Tibial artery (tissue), 4 donors: ENCODE results near the gene COL4A2.

Source experiments
- DNase-seq, 2 donors: peaks; one replicate each; pipeline ENCODE4 v3.0.0-alpha.2; 2019
- H3K27ac ChIP-seq, 2 donors: fragments of 200-600 bp; sonication (generic) in 1 of 2; 1 replicate in 1 of 2; 2 replicates in 1 of 2; pipeline ENCODE4 v1.5.1; 2018 to 2019; ENCODE audit warnings: mild to moderate bottlenecking in 1 of 2
- H3K27me3 ChIP-seq, 2 donors: fragments of 200-600 bp; sonication (generic) in 1 of 2; one replicate each; pipeline versions ENCODE4 v1.5.1 to v1.6.0; 2016 to 2019
- H3K36me3 ChIP-seq, 3 donors: fragments of 200-600 bp; sonication (generic) in 2 of 3; one replicate each; pipeline ENCODE4 v1.5.1; 2016 to 2019; ENCODE audit warnings: mild to moderate bottlenecking in 2 of 3
- H3K4me1 ChIP-seq, 4 donors: fragments of 200-600 bp; sonication (generic) in 2 of 4; 1 replicate in 3 of 4; 2 replicates in 1 of 4; pipeline ENCODE4 v1.5.1; 2016 to 2019
- H3K4me3 ChIP-seq, 2 donors: fragments of 200-600 bp; sonication (generic) in 1 of 2; 1 replicate in 1 of 2; 2 replicates in 1 of 2; pipeline ENCODE4 v1.5.1; 2018 to 2019; ENCODE audit warnings: mild to moderate bottlenecking in 2 of 2
- H3K9me3 ChIP-seq, 3 donors: fragments of 200-600 bp; sonication (generic) in 1 of 3; one replicate each; pipeline ENCODE4 v1.5.1; 2016 to 2019
- CTCF ChIP-seq, 2 experiments: fragments of 200-600 bp in 1 of 2; fragments of 450-650 bp in 1 of 2; IDR thresholded peaks; one replicate each; pipeline ENCODE4 v1.5.1; 2017 to 2019; ENCODE audit warnings: antibody characterized with exemption in 2 of 2, mild to moderate bottlenecking in 1 of 2, moderate library complexity in 1 of 2
- intact Hi-C: fragments of 100-400 bp; cut with DNase I; formaldehyde crosslinking; loops from one replicate; pipeline ENCODE4 v1.15.0; 2023; ENCODE audit warnings: low total_unique reads

The COL4A2 gene

GRCh38 chr13:110322126-110322827, 15.2 kb downstream of the COL4A2 start:
- DNase-seq: peak in 1 of 2 donors; percentile 82
- Histone ChIP-seq H3K27me3 (no peaks in the 10 kb centered on the region), H3K4me1 (peaks cover 8 to 100% (median 90%) of the 10 kb centered on the region in 4 donors), H3K27ac (peak overlapping the region; percentile 92 to 93), H3K9me3 (no peaks in the 10 kb centered on the region), H3K4me3 (no peak overlapping the region), H3K36me3 (peaks cover 3 to 4% (median 4%) of the 10 kb centered on the region in 3 donors)
- intact Hi-C loops: no loop called here
- no peak for TF ChIP-seq CTCF (IDR thresholded peaks at IDR 0.05)

- Histone ChIP-seq H3K27me3 (no peaks in the 10 kb centered on the region), H3K27ac (peak overlapping the region; percentile 92 to 93), H3K9me3 (no peaks in the 10 kb centered on the region), H3K4me1 (peaks cover 8 to 100% (median 89%) of the 10 kb centered on the region in 4 donors), H3K4me3 (no peak overlapping the region), H3K36me3 (no peaks in the 10 kb centered on the region)
- peak in 1 of 2 donors; percentile 48 for DNase-seq
- no peak for TF ChIP-seq CTCF (IDR thresholded peaks at IDR 0.05)
- intact Hi-C loops: no loop called here
These were observed 15.7 kb downstream of the COL4A2 start for GRCh38 chr13:110322828-110323171.

- DNase-seq: peak in 1 of 2 donors; percentile 64
- Histone ChIP-seq H3K4me3 (no peak overlapping the region), H3K27ac (peak overlapping the region; percentile 92 to 93), H3K36me3 (no peaks in the 10 kb centered on the region), H3K4me1 (peaks cover 8 to 100% (median 87%) of the 10 kb centered on the region in 4 donors), H3K9me3 (no peaks in the 10 kb centered on the region), H3K27me3 (no peaks in the 10 kb centered on the region)
- intact Hi-C loops: no loop called here
- peak in 1 of 2 experiments; percentile 13 for TF ChIP-seq CTCF (IDR thresholded peaks at IDR 0.05)
These were observed 16.2 kb downstream of the COL4A2 start for GRCh38 chr13:110323172-110323891.

- Histone ChIP-seq H3K27me3 (no peaks in the 10 kb centered on the region), H3K4me1 (peaks cover 8 to 100% (median 82%) of the 10 kb centered on the region in 4 donors), H3K36me3 (no peaks in the 10 kb centered on the region), H3K4me3 (no peak overlapping the region), H3K27ac (peak overlapping the region; percentile 92 to 93), H3K9me3 (no peaks in the 10 kb centered on the region)
- no peak for TF ChIP-seq CTCF (IDR thresholded peaks at IDR 0.05)
- peak in 1 of 2 donors; percentile 63 for DNase-seq
- intact Hi-C loops: no loop called here
These were observed 17.1 kb downstream of the COL4A2 start for GRCh38 chr13:110324026-110324749.

GRCh38 chr13:110326263-110326904, 19.3 kb downstream of the COL4A2 start:
- no peak for TF ChIP-seq CTCF (IDR thresholded peaks at IDR 0.05)
- H3K36me3 ChIP-seq: no peaks in the 10 kb centered on the region
- peak overlapping the region; percentile 92 to 93 for H3K27ac ChIP-seq
- no peak overlapping the region for H3K4me3 ChIP-seq
- no peaks in the 10 kb centered on the region for H3K9me3 ChIP-seq
- intact Hi-C loops: no loop called here
- no peaks in the 10 kb centered on the region for H3K27me3 ChIP-seq
- H3K4me1 ChIP-seq: peaks cover 0 to 100% (median 82%) of the 10 kb centered on the region in 4 donors
- DNase-seq: peak in 1 of 2 donors; percentile 84
